SK-N-MC (cell line): Measurements from ENCODE around the gene SHANK3.

ENCODE experiments used
- DNase-seq: peaks from one replicate; pipeline ENCODE4 v3.0.0-alpha.2; 2011; ENCODE audit warnings: low read depth, low spot score
- H3K27ac ChIP-seq: fragments of 200-600 bp; sonication (generic); 2 replicates; pipeline ENCODE4 v1.5.1; 2016; ENCODE audit warnings: mixed run types
- H3K36me3 ChIP-seq: fragments of 200-600 bp; sonication (generic); 2 replicates; pipeline ENCODE4 v1.6.1; 2017; ENCODE audit warnings: antibody characterized with exemption, low read length, mixed read lengths; ENCODE audit not compliant: insufficient read depth
- H3K4me3 ChIP-seq: fragments of 200-600 bp; sonication (generic); 2 replicates; pipeline ENCODE4 v1.5.1; 2016
- H3K9ac ChIP-seq: fragments of 200-600 bp; sonication (generic); 2 replicates; pipeline ENCODE4 v1.8.0; 2017; ENCODE audit warnings: mixed run types, mixed read lengths; ENCODE audit not compliant: insufficient read length
- H3K9me3 ChIP-seq: fragments of 200-600 bp; sonication (generic); 2 replicates; pipeline ENCODE4 v1.6.1; 2017; ENCODE audit warnings: low read depth, mild to moderate bottlenecking, antibody characterized with exemption, low read length, moderate library complexity, mixed read lengths
- EZH2 ChIP-seq: fragments of 200-600 bp; sonication (generic); IDR thresholded peaks from one replicate; pipeline ENCODE4 v1.6.1; 2017; ENCODE audit warnings: antibody characterized with exemption
- FOXP2 ChIP-seq: optimal IDR thresholded peaks from 2 replicates; pipeline ENCODE3; 2011; ENCODE audit warnings: mild to moderate bottlenecking, moderate library complexity; ENCODE audit not compliant: insufficient read depth; ENCODE audit errors: extremely low read length, control extremely low read depth
- POLR2AphosphoS5 ChIP-seq: IDR thresholded peaks from 2 replicates; pipeline ENCODE4 v1.6.1; 2012; ENCODE audit warnings: mild to moderate bottlenecking, low read depth, low read length, borderline replicate concordance

Gene SHANK3

GRCh38 chr22:50675553-50676179 is 3.0 kb downstream of the SHANK3 start:
- no peaks in the 10 kb centered on the region; the same call in 1 of the 2 replicates for H3K36me3 ChIP-seq
- DNase-seq, result no peak
- no peaks in the 10 kb centered on the region for H3K9me3 ChIP-seq
- no peak overlapping the region for H3K27ac ChIP-seq
- TF ChIP-seq POLR2AphosphoS5 (no peak), FOXP2 (no peak), EZH2 (no peak)
- no peak overlapping the region for H3K9ac ChIP-seq
- peak overlapping the region; percentile 82 for H3K4me3 ChIP-seq

GRCh38 chr22:50676180-50676636 is 3.6 kb downstream of the SHANK3 start:
- TF ChIP-seq POLR2AphosphoS5, result no peak
- no peak for TF ChIP-seq FOXP2
- TF ChIP-seq EZH2, result no peak
- no peaks in the 10 kb centered on the region; the same call in 1 of the 2 replicates for H3K36me3 ChIP-seq
- no peaks in the 10 kb centered on the region for H3K9me3 ChIP-seq
- no peak overlapping the region for H3K27ac ChIP-seq
- DNase-seq, result no peak
- H3K4me3 ChIP-seq, result no peak overlapping the region
- H3K9ac ChIP-seq, result no peak overlapping the region

- Histone ChIP-seq H3K9ac (no peak overlapping the region), H3K9me3 (no peaks in the 10 kb centered on the region), H3K4me3 (no peak overlapping the region), H3K27ac (no peak overlapping the region), H3K36me3 (no peaks in the 10 kb centered on the region; the same call in 1 of the 2 replicates)
- no peak for DNase-seq
- no peak for TF ChIP-seq FOXP2
- no peak for TF ChIP-seq EZH2
- no peak for TF ChIP-seq POLR2AphosphoS5
Measured at GRCh38 chr22:50676661-50677492, 4.3 kb downstream of the SHANK3 start.

- H3K27ac ChIP-seq, result no peak overlapping the region
Measured at GRCh38 chr22:50677493-50678217, 5.0 kb downstream of the SHANK3 start.

GRCh38 chr22:50678218-50678650 is 5.6 kb downstream of the SHANK3 start:
- TF ChIP-seq EZH2, result no peak
- no peak for TF ChIP-seq POLR2AphosphoS5
- TF ChIP-seq FOXP2, result no peak
- H3K4me3 ChIP-seq, result no peak overlapping the region
- no peak overlapping the region for H3K27ac ChIP-seq
- H3K9ac ChIP-seq, result no peak overlapping the region
- DNase-seq, result no peak
- no peaks in the 10 kb centered on the region for H3K9me3 ChIP-seq
- no peaks in the 10 kb centered on the region; the same call in 1 of the 2 replicates for H3K36me3 ChIP-seq

More at GRCh38 chr22:50677493-50678217, 5.0 kb downstream of the SHANK3 start:
- H3K9me3 ChIP-seq, result no peaks in the 10 kb centered on the region
- no peak overlapping the region for H3K9ac ChIP-seq
- no peak for DNase-seq
- H3K4me3 ChIP-seq, result no peak overlapping the region
- TF ChIP-seq EZH2 (no peak), FOXP2 (no peak), POLR2AphosphoS5 (no peak)
- no peaks in the 10 kb centered on the region; the same call in 1 of the 2 replicates for H3K36me3 ChIP-seq

- no peak for TF ChIP-seq POLR2AphosphoS5
- TF ChIP-seq EZH2, result no peak
- TF ChIP-seq FOXP2, result no peak
- Histone ChIP-seq H3K9ac (no peak overlapping the region), H3K4me3 (no peak overlapping the region), H3K9me3 (no peaks in the 10 kb centered on the region), H3K36me3 (no peaks in the 10 kb centered on the region; the same call in 1 of the 2 replicates), H3K27ac (no peak overlapping the region)
- no peak for DNase-seq
Measured at GRCh38 chr22:50678651-50679521, 6.3 kb downstream of the SHANK3 start.

GRCh38 chr22:50683086-50683993 is 10.7 kb downstream of the SHANK3 start:
- Histone ChIP-seq H3K9me3 (no peaks in the 10 kb centered on the region), H3K36me3 (no peaks in the 10 kb centered on the region; the same call in 1 of the 2 replicates), H3K9ac (no peak overlapping the region), H3K27ac (no peak overlapping the region), H3K4me3 (no peak overlapping the region)
- DNase-seq, result no peak
- TF ChIP-seq FOXP2 (no peak), POLR2AphosphoS5 (no peak), EZH2 (no peak)
